Measurements from ENCODE around the gene FMO1. TPM values are rescaled to one million over a fixed set of nuclear protein-coding genes. Genes with fewer than 3 reads are reported as not detected.

The FMO1 gene
- total and polyA plus RNA-seq, 2 of the 8 experiments (the other 6 are each of a cell fraction or from before 2014, with no cell fraction given), result 0.11 TPM; not detected in 1

DNA sequence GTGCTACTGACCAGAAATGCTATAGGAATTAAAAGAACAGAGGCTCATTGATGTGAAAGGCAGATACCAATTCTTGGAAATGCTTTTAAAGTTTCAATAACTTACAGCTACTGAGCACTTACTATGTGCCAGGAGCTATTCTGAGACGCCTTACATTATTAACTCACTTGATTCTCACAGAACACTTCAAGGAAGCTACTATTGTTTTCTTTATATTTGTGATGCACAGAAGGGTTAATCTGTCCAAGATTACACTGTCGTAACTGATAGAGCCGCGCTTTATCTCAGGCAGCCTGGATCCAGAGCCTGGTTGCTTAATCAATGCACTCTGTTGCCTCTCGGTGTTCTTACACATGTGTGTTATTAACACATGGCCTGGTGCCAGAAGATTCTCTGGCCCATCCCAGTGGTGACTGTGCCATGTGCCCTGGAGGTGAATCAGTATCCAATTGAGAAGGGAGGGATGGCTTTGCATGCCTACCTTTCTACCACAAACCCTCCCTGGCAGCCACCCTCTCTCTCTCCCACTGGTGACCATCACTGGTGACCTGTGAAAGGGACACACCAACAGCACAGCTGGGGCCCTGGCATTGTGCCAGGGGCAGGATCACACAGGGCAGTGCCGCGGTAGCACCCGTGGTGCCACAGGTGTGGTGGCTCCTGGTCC is 8.8 kb downstream of the FMO1 start:
- Histone ChIP-seq H4K20me1 (replicated peaks in 1 of 2; ENCODE audit: control insufficient read depth in 1 of 2, insufficient read depth in 2 of 2, low read length in 2 of 2) (no peaks in the 10 kb centered on the region), H3K9me3 (ENCODE audit: insufficient read depth in 2 of 2, low read depth in 1 of 2, low read length in 1 of 2) (no peaks in the 10 kb centered on the region), H2BK20ac (ENCODE audit: low read length) (peak overlapping the region; percentile 51; the same call in 1 of the 2 replicates), H3K79me1 (ENCODE audit: low read depth, low read length) (no peaks in the 10 kb centered on the region), H3K4me1 (replicated peaks in 1 of 4; ENCODE audit: control insufficient read depth in 3 of 4, insufficient read depth in 4 of 4, low read length in 3 of 4) (peaks cover 9 to 20% (median 17%) of the 10 kb centered on the region in 4 experiments), H2BK12ac (ENCODE audit: low read depth, low read length) (peak overlapping the region; percentile 70; the same call in 1 of the 2 replicates), H3K9ac (replicated peaks in 1 of 4; ENCODE audit: extremely low read depth in 1 of 4, low read depth in 3 of 4, low read length in 3 of 4) (no peak overlapping the region), H3K4me3 (ENCODE audit: extremely low read depth in 1 of 4, insufficient read depth in 2 of 4, low read depth in 3 of 4, low read length in 4 of 4) (no peak overlapping the region), H2BK5ac (ENCODE audit: low read depth, low read length) (peak overlapping the region; percentile 14; the same call in 1 of the 2 replicates), H4K5ac (ENCODE audit: insufficient read length, low read depth, low read length) (no peak overlapping the region), H2AK5ac (ENCODE audit: low read depth, low read length) (peak overlapping the region; percentile 24; the same call in 1 of the 2 replicates), H2BK15ac (ENCODE audit: low read length) (peak overlapping the region; percentile 90), H3K56ac (replicated peaks; ENCODE audit: insufficient read length, low read depth, low read length) (no peak overlapping the region), H3K23ac (ENCODE audit: insufficient read length) (no peak overlapping the region), H3K4ac (replicated peaks; ENCODE audit: insufficient read length, low read depth, low read length) (peak overlapping the region; percentile 27), H3K36me3 (ENCODE audit: control insufficient read depth in 2 of 4, insufficient read depth in 4 of 4, low read length in 3 of 4) (no peaks in the 10 kb centered on the region), H3K18ac (ENCODE audit: extremely low read depth, low read length) (no peak overlapping the region), H2BK120ac (replicated peaks; ENCODE audit: low read depth, low read length) (peak overlapping the region; percentile 84), H3K14ac (ENCODE audit: insufficient read length) (no peak overlapping the region), H3K79me2 (ENCODE audit: control insufficient read depth in 1 of 2, insufficient read depth in 2 of 2, low read length in 2 of 2) (no peaks in the 10 kb centered on the region), H4K91ac (replicated peaks; ENCODE audit: insufficient read length, low read length) (peak overlapping the region; percentile 61), H3K23me2 (ENCODE audit: low read depth, low read length) (no peaks in the 10 kb centered on the region), H3K27ac (ENCODE audit: low read depth, low read length) (no peak overlapping the region), H4K8ac (ENCODE audit: extremely low read depth, insufficient read depth, low read length) (peak overlapping the region; percentile 72; the same call in 1 of the 2 replicates), H3K27me3 (replicated peaks in 1 of 4; ENCODE audit: control insufficient read depth in 3 of 4, extremely low read depth in 1 of 4, insufficient read depth in 3 of 4, low read length in 3 of 4) (no peaks in the 10 kb centered on the region), H3K4me2 (ENCODE audit: insufficient read depth in 1 of 2, low read depth in 2 of 2, low read length in 2 of 2) (no peak overlapping the region), H2AFZ (ENCODE audit: low read length) (no peak overlapping the region)
- no peak for DNase-seq (ENCODE audit: low read depth in 1 of 2, low spot score in 2 of 2)
- POLR2A ChIA-PET (ENCODE audit: partially characterized antibody), result no interaction called here
- FAIRE-seq, result no peak
- CTCF ChIA-PET (ENCODE audit: partially characterized antibody), result interaction anchor here (0.6 to 11.5 kb wide), 9 partner anchors 10 to 292 kb away, joined by 3 to 78 read pairs (median 3); partner anchors contain the start of genes FMO1 and FMO4
- WGBS, 2 experiments (ENCODE audit: extremely low coverage in 1 of 2, insufficient coverage in 1 of 2, insufficient read length in 1 of 2, insufficient replicate concordance in 2 of 2, low coverage in 1 of 2, low lambda C conversion rate in 2 of 2, missing lambda C conversion rate in 1 of 2), result 95% methylated on average over 8 of the region's 8 CpGs; no CpG with 5 or more reads in 1 of the 2 experiments
- no peak for TF ChIP-seq JUN (IDR thresholded peaks at IDR 0.05; ENCODE audit: low read depth, low read length)
- TF ChIP-seq KDM4A (IDR thresholded peaks at IDR 0.05; ENCODE audit: low read depth, low read length, severe bottlenecking), result no peak
- TF ChIP-seq SIX5 (IDR thresholded peaks at IDR 0.05; ENCODE audit: low read depth, low read length), result no peak
- TF ChIP-seq JUND (IDR thresholded peaks at IDR 0.05; ENCODE audit: low read length), result no peak
- no peak for TF ChIP-seq EZH2 (IDR thresholded peaks at IDR 0.05; ENCODE audit: low read depth, low read length, severe bottlenecking)
- TF ChIP-seq PHF8 (conservative IDR thresholded peaks at IDR 0.05; ENCODE audit: low read depth, low read length), result no peak
- TF ChIP-seq TEAD4 (IDR thresholded peaks at IDR 0.05; ENCODE audit: low read depth, low read length), result no peak
- TF ChIP-seq POU5F1 (IDR thresholded peaks at IDR 0.05; ENCODE audit: low read depth, low read length), result no peak
- no peak for TF ChIP-seq TCF12 (IDR thresholded peaks at IDR 0.05; ENCODE audit: low read depth, low read length)
- no peak for TF ChIP-seq SIN3A (conservative IDR thresholded peaks at IDR 0.05 in 1 of 2, IDR thresholded peaks at IDR 0.05 in 1 of 2; ENCODE audit: low read depth in 1 of 2, low read length in 2 of 2)
- TF ChIP-seq GTF2F1 (IDR thresholded peaks at IDR 0.05; ENCODE audit: borderline replicate concordance, low read depth, low read length), result no peak
- no peak for TF ChIP-seq GABPA (IDR thresholded peaks at IDR 0.05; ENCODE audit: borderline replicate concordance, insufficient read depth, low read length)
- no peak for TF ChIP-seq SRF (IDR thresholded peaks at IDR 0.05; ENCODE audit: low read depth, low read length)

Data from H1 (cell line).